ENCODE results near the gene CREB3L2. TPM values are rescaled to one million over a fixed set of nuclear protein-coding genes. Genes with fewer than 3 reads are reported as not detected.

The CREB3L2 gene
- total RNA-seq, 1 donor from 2014 or later, result 28.9 TPM

DNA sequence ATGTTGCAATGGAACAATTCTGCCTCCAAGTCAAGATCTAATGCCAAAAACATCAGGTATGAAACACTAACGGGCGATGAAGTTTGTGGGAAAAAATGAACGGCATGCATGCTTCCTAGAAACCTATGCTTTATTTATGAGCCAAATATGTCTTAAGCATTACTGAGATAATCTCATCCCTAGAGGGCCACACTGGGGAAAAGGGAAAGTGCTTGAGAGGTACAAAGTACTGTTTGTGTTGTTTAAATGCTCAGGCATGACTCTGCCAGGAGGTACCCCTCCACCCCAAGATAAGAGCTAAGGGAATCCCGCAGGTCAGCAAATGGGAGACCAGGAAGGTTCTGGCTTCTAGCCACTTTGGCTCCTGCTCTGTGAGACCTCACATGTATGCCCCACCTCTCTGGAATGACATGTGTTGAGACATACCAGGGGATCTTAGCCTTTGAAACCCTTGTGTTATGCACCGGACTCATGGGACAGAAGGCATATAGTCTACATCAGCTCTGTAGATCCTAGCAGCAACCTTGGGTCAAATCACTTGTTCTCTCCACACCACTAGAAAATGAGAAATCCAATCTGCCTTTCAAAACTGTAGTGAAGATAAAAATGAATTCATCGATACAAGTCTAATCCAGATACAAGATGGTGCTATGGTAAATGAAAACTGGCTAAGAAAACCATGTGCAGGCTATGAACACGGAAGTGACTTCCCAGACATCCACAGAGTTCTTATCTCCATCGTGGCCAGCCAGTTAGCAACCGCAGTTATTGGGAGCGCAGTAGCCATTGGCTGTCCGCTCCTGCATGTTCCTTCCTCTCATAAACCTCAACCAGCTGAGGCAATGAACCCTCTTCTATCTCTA, 61.0 kb downstream of the CREB3L2 start:
- intact Hi-C loops (cut with micrococcal nuclease), result no loop called here
- DNase-seq, result no peak
- Histone ChIP-seq H3K4me1 (peaks cover 66% of the 10 kb centered on the region), H3K4me3 (no peak overlapping the region), H3K27me3 (ENCODE audit: low read depth) (no peaks in the 10 kb centered on the region), H3K27ac (replicated peaks) (no peak overlapping the region), H3K9me3 (replicated peaks) (no peaks in the 10 kb centered on the region), H3K36me3 (no peaks in the 10 kb centered on the region)
- TF ChIP-seq, protein P1, sequence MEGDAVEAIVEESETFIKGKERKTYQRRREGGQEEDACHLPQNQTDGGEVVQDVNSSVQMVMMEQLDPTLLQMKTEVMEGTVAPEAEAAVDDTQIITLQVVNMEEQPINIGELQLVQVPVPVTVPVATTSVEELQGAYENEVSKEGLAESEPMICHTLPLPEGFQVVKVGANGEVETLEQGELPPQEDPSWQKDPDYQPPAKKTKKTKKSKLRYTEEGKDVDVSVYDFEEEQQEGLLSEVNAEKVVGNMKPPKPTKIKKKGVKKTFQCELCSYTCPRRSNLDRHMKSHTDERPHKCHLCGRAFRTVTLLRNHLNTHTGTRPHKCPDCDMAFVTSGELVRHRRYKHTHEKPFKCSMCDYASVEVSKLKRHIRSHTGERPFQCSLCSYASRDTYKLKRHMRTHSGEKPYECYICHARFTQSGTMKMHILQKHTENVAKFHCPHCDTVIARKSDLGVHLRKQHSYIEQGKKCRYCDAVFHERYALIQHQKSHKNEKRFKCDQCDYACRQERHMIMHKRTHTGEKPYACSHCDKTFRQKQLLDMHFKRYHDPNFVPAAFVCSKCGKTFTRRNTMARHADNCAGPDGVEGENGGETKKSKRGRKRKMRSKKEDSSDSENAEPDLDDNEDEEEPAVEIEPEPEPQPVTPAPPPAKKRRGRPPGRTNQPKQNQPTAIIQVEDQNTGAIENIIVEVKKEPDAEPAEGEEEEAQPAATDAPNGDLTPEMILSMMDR (IDR thresholded peaks at IDR 0.05; ENCODE audit: borderline replicate concordance), result no peak

DNA sequence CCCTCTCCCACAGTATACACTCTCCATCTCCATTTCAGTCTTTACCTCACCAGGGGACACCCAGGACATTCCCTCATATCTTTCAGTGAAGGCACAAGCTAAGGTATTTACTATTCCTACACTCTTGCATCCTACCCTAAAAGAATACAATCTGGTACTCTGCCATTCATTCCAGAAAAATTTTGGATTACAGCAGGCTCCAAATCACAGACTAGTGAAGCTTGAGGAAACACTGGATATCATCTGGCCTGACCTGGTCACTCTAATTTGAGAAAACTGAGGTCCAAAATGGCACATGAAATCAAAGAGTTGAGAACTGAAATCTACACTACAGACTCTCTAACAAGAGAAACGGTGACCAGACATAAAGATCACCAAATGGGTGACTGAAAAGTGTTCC, 61.7 kb downstream of the CREB3L2 start:
- H3K27ac ChIP-seq (replicated peaks), result peak overlapping the region; percentile 18
- no peak for DNase-seq
- no peak overlapping the region for H3K4me3 ChIP-seq
- no peaks in the 10 kb centered on the region for H3K36me3 ChIP-seq
- no peaks in the 10 kb centered on the region for H3K27me3 ChIP-seq (ENCODE audit: low read depth)
- H3K9me3 ChIP-seq (replicated peaks), result no peaks in the 10 kb centered on the region
- peaks cover 73% of the 10 kb centered on the region for H3K4me1 ChIP-seq
- intact Hi-C loops (cut with micrococcal nuclease), result no loop called here
- TF ChIP-seq, protein P1 (IDR thresholded peaks at IDR 0.05; ENCODE audit: borderline replicate concordance), result no peak

DNA sequence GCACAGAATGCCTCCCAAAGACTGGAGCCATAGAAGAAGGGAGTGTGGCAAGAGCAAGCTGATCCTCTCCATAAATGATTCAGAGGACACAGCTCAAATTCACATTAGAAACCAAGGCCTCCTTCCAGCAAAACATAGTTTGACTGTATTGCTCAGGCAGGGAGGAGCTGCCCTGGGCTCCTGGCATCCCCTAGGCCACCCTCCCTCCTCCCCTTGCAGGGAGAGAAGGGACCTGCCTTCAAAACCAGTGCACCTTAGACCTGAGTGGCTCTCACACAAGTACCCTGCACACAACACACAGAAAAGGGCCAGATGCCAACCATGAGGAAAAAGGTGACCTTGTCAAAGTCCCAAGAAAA, 64.7 kb downstream of the CREB3L2 start:
- Histone ChIP-seq H3K27ac (replicated peaks) (peak overlapping the region; percentile 32), H3K36me3 (no peaks in the 10 kb centered on the region), H3K9me3 (replicated peaks) (no peaks in the 10 kb centered on the region), H3K27me3 (ENCODE audit: low read depth) (no peaks in the 10 kb centered on the region), H3K4me1 (peaks cover 78% of the 10 kb centered on the region), H3K4me3 (no peak overlapping the region)
- no peak for DNase-seq
- TF ChIP-seq, protein P1 (IDR thresholded peaks at IDR 0.05; ENCODE audit: borderline replicate concordance), result no peak
- intact Hi-C loops (cut with micrococcal nuclease), result no loop called here

DNA sequence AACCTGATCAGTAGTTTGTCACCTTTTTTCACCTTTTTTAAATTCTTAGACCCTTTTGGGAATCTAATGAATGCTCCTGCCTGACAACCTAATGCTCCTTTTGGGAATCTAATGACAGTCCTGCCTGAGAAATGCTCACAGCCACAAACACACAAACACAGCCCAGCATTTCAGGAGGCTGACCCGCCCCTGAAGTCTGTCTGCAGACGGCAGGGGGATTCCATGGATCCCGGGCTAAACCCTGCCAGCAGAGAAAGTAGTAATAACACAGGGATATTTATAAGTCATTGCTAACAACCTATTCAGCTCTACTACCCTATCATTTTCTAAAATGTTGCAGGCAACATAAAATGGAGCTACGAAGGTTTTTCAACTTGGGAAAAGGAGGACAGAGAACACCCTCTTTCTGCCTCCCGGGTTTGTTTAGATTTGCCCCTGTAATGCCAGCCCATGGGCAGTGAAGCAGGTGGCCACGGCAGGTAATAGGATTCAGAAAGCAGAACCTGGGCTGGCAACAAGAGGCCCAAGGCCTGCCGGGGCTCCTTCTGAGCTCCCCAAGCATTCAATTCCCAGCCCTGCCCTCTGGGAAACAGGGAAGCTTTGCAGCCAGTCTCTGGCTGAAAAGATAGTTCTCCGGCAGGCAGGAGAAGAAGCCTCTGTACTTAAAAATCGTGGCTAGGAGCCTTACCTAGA, 65.2 kb downstream of the CREB3L2 start:
- no peaks in the 10 kb centered on the region for H3K27me3 ChIP-seq (ENCODE audit: low read depth)
- no peaks in the 10 kb centered on the region for H3K36me3 ChIP-seq
- peaks cover 76% of the 10 kb centered on the region for H3K4me1 ChIP-seq
- H3K4me3 ChIP-seq, result no peak overlapping the region
- no peak for DNase-seq
- intact Hi-C loops (cut with micrococcal nuclease), result no loop called here
- peak overlapping the region; percentile 43 for H3K27ac ChIP-seq (replicated peaks)
- TF ChIP-seq, protein P1 (IDR thresholded peaks at IDR 0.05; ENCODE audit: borderline replicate concordance), result no peak
- H3K9me3 ChIP-seq (replicated peaks), result no peaks in the 10 kb centered on the region

DNA sequence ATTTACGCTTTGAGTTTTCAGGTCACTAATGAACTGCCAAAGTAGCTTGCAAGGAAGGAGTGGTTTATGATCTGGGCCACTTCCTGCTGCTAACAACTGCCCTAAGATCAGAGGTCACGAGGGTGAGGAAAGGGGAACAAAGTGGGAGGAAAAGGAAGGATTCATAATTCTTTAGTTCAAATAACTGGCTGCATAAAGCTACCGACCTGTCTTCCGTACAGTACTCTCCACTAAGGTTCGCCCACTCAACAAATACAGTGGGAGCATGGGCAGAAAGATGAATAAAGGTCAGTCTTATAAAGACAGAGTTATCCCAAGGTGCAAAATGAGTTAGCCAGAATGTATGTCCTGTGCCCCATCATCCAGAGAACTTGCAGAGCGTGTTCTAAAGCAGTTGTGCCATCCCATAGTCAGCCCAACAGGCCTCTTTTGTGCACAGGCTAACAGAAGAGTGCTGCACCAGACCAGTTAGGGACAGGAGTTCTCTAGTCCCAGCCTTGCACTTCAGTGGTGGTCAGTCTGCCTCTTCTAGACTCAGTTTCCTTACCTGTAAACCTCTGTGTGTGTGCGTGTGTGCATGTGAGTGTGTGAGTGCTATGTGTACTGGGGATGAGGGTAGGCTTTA, 65.9 kb downstream of the CREB3L2 start:
- Histone ChIP-seq H3K27ac (replicated peaks) (peak overlapping the region; percentile 43), H3K36me3 (no peaks in the 10 kb centered on the region), H3K4me3 (no peak overlapping the region), H3K4me1 (peaks cover 69% of the 10 kb centered on the region), H3K9me3 (replicated peaks) (no peaks in the 10 kb centered on the region), H3K27me3 (ENCODE audit: low read depth) (no peaks in the 10 kb centered on the region)
- no peak for DNase-seq
- TF ChIP-seq, protein P1 (IDR thresholded peaks at IDR 0.05; ENCODE audit: borderline replicate concordance), result no peak
- intact Hi-C loops (cut with micrococcal nuclease), result no loop called here

Measured in left ventricle myocardium inferior (tissue), 1 donor.